ENCODE measurements around the gene GRM7. TPM values are rescaled to one million over a fixed set of nuclear protein-coding genes. Genes with fewer than 3 reads are reported as not detected.

Gene GRM7
- total RNA-seq, 1 donor from 2014 or later: not detected

DNA sequence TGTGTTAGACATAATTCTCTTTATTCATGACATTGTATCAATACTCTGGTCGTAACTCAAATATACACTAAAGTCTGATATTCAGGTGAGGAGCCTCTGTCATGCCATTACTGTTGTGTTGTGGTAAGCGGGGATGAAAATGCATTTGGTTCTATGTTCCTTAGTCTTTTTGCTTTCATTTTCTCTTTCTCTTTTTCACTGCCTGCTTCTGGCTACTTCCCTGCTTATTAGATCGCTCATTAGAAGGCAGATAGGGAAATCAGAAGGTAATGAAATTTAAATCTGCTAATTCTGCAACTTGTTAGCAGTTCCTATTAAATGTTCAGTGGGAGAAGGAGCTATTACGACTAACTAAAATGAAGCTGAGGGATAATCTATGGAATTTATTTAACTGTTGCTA, 345.0 kb downstream of the GRM7 start:
- intact Hi-C loops (cut with micrococcal nuclease): no loop called here
- no peak for ATAC-seq
- DNase-seq: no peak

DNA sequence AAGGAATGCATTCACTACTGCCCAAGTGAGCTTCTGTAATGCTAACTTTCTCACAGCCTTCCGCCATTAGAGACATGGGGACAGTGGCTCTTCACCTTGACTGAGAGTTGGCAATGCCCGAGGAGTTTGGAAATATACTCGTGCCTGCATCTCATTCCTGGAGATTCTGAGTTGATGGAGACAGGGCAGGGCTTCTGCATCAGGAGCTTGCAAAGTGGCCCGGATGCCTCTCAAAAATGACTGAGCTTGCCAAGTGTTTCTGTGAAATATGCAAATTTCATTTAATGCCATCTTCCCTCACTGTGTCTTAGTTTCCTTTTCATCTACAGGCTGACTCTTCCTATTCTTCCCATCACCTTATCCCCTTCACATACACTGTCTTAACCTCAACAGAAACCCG, 346.2 kb downstream of the GRM7 start:
- ATAC-seq (no peak), DNase-seq (no peak)
- intact Hi-C loops (cut with micrococcal nuclease): no loop called here

DNA sequence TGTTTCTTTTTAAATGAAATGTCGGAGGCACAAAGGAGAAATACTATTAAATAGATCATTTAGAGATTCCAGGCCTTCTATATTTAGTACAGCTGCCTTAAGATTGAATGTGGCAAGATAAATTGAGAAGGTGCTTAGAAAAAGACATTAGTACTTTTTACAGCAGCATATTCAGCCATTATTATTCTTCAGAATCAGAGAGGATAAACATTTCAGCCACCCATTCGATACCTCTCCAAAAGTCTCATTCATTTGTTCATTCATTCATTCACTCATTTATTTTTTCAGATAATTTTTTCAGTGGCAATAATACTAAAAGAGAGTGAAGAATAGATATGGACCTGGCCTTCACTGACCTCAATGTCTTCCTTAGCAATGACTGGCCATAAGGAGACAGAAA, 347.0 kb downstream of the GRM7 start:
- DNase-seq: no peak
- ATAC-seq: no peak
- intact Hi-C loops (cut with micrococcal nuclease): no loop called here

DNA sequence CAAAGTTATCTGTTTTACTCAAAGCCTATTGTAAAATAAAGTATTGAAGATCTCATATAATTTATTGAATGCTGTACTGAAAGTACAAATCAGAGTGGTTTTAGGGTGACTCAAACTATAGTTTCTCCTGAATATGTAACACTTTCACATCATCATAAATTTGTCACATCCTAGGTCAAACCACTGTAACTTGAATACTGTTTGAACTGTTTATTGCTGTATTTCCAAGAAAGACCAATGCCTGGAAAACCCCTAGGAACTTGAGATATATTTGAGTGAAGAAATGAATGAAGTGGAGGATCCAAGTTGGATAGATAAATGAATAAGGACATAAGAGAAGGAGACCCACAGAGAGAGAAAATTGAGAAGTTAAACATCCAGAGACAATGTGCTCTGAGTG, 348.2 kb downstream of the GRM7 start:
- no peak for ATAC-seq
- DNase-seq: no peak
- intact Hi-C loops (cut with micrococcal nuclease): no loop called here

DNA sequence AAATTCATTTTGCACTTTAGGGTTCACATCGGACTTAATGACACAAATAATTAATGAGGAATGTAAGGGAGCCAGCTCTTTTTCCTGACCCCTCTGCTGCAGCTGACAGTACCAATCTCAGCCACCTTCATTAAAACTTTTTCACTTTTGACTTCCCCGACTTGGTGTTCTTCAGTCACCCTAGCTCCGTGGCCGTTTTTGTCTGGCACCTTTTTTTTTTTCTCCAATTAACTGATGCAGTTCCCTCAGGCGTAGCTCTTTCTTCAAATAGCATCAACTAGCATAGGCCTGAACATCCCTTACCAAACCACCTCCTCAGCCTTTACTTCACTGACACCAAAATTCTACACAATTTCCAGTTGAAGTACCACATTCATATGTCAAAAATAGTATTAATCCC, 350.8 kb downstream of the GRM7 start:
- DNase-seq (no peak), ATAC-seq (no peak)
- intact Hi-C loops (cut with micrococcal nuclease): no loop called here

DNA sequence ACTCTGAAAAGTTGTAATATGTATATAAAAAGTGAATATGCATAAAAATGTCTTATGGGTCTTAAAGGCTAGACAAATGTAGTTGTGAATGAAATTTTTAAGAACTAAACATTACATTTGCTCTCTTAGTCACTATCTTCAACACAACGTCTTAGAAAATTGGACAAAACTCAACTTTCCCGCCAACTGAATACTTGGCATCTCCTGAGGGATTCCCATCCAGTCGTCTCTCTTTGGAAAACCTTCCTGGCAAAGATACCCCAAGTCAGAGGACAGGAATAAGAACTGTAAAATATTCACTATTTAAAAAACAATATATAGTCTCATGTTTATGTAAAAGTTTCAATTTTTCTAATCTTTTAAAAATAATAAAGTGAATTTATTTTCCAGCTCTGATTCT, 354.8 kb downstream of the GRM7 start:
- DNase-seq (no peak), ATAC-seq (no peak)
- intact Hi-C loops (cut with micrococcal nuclease): no loop called here

DNA sequence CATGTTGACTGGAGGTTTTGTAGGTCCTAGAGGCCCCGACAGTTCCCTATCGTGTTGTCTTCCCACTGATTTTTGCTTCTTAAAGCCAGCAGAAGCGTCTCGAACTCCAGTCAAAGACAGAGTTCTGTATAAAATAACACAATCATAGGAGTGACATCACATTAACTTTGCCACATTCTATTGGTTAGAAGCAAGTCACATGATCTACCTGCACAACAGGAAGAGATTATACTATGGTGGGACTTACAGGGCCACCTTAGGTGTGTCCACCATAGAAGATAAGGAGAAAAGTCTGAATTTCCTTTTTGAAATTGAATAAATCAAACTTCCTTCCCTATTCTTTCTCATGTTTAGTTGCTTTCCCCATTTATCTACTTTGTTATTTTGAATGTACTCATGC, 365.5 kb downstream of the GRM7 start:
- intact Hi-C loops (cut with micrococcal nuclease): no loop called here
- no peak for DNase-seq
- ATAC-seq: no peak

DNA sequence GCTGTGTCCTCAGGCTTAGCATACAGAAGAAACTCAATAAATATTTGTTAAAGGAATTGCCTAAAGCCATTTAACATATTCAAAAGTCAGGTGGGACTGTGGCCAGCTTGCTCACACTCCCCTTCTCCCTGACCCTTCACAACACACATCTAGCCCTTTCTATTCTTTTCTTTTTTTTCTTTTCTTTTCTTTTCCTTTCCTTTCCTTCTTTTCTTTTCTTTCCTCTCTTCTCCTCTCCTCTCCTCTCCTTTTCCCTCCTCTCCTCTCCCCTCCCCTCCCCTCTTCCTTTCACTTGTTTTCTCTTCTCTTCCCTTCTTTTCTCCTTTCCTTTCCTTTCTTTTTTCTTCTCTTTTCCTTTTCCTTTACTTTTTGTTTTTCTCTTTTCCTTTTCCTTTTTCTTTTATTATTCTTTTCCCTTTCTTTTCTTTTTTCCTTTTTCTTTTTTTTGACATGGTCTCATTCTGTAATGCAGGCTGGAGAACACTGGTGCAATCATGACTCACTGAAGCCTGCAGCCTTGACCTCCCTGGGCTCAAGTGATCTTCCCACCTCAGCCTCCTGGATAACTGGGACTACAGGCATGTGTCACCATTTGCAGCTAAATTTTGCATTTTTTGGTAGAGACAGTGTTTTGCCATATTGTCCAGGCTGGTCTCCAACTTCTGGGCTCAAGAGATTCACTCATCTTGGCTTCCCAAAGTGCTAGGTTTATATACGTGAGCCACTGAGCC, 377.8 kb downstream of the GRM7 start:
- no peak for DNase-seq
- ATAC-seq: no peak
- intact Hi-C loops (cut with micrococcal nuclease): no loop called here

DNA sequence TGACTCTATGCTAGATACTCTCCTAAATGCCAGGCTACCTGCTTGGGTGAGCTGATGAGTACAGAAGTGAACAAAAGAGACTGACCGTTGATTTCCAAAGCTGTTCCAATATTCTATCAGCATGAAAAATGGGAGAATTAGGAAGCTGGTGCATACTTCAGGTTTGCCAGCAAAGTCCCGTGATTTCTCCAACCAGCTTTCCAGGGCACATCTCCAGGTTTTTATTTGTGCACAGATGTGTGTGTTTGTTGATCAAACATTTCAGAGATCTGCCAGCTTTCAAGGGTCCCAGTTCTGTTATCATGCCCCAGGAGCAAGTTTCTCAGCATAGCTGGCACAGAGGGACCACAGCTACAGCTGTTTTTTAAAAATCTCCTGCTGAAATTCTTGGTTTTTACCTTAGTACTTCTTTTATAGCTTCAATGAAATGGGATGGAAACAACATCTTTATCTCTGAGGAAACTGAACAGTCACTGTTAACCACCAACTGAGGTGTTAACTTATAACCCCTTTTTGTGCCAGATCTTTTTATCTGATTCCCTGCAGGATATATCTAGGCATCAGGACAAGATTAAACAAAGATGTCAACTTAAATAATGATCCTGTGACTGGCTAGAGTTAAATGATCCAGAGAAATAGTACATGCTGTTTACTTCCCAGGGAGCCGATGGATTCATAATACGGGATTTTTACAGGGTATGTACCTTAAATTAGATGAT, 380.8 kb downstream of the GRM7 start:
- no peak for DNase-seq
- intact Hi-C loops (cut with micrococcal nuclease): no loop called here
- ATAC-seq: no peak

DNA sequence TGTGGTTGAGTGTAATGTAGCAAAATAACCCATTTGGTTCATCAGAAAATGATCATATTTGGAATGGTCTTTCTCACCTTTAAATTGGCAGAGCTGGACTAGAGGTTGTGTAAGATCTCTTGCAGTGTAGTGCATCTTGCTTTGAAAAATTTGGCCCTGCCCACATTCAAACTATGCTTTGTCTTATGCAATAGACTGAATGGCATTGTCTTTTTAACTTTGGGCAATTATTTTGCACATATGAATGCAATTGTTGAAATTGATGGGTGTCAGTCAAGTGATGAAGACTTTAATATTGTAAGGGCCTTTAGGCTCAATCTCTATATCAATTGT, 381.4 kb downstream of the GRM7 start:
- intact Hi-C loops (cut with micrococcal nuclease): no loop called here
- no peak for ATAC-seq

DNA sequence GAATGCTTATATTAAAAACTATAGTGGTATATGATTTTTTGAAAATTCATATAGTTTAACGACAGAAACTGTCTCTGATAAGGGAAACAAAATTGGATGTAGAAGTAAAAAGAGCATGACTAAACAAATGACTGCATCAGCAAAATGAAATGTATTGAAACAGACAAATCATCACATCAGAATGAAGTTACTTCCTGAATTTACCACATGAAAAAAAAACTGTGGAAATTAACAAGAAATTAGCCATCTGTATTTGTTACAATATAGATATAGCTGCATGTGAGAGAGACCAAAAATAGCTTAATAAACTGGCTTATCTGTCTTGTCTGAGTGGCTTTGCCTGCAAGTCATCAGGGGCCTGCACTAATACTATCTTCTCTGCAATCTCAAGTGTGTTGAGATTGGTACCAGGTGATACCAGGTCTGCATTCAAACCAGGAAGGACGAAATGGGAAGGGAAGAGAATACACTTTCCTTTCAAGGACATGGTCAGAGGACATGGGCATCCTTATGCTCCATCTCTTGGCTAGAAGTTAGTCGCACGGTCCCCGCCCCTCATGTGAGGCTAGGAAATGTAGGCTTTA, 388.7 kb downstream of the GRM7 start:
- ATAC-seq: no peak
- intact Hi-C loops (cut with micrococcal nuclease): no loop called here
- DNase-seq: no peak

More for the DNA sequence above, 381.4 kb downstream of the GRM7 start:
- no peak for DNase-seq

DNA sequence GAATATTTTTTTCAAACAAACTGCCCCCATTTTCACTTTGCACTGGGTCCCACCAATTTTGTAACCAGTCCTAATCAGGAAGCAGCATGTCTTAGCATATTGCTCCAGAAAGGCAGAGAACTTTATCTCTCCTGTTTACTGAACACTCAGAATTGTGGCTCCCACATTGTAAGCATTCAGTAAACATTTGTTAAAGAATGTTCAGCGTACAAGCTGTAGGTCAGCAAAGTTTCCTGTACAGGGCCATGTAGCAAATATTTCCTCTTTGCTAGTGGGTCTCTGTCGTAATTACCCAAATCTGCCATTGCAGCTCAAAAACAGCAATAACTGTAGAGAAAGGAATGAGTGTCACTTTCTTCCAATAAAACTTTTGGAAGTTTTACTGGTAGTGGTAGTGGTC, 393.3 kb downstream of the GRM7 start:
- intact Hi-C loops (cut with micrococcal nuclease): no loop called here
- no peak for DNase-seq
- no peak for ATAC-seq

DNA sequence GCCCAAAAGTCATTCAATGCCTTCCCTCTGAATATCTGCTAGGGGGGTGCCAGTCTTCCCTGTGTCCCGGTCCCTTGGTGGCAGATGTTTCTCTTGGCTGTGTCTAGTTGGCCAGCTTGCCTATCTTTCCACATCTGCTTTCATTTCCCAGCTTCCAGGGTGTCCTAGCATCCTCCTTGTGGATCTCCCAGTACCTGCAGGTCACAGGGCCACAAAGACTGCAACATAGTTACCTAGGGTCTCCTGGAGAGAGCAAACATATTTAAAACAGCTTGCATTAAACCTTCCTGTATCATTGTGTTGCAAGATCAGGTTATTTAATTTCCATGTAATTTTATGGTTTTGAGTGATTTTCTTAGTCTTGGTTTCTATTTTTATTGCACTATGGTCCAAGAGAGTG, 400.1 kb downstream of the GRM7 start:
- ATAC-seq (no peak), DNase-seq (no peak)
- intact Hi-C loops (cut with micrococcal nuclease): no loop called here

DNA sequence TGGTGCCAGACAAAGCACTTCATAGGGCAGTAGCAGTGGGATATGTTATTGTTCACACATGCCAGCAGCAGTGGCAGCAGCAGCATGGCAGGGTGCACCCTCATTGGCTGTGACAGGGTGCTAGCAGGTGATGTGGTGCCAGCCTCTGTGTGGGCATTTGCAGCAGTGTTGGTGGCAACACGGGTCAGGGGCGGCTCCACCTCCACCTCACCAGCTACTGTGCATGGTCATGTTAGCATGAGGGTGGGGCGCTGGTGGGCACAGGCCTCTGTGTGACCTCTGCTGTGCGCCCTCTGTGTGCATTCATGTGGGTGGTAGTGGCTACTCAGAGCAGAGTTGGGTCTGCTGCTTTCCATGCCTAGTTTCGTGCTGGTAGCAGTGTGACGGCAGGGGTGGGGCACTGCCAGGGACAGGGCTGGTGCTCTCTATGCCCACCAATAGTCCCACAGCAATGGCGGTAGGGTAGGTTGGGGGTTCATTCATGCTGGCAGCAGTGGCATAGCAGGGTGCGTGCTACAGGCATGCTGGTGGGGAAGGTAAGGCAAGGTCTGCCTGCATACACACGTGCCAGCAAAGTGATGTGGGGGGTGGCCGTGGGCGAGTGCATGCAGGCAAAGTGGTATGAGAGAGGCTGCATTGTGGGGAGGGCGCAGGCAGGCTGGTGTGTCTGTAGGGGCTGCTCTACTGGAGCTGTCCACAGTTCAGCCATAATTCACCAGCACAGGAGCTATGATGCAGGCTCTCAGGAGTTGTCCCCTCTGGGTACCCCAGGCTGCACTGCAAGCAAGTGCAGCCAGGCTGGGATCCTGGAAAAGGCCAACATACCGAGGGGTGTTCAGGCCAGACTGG, 402.7 kb downstream of the GRM7 start:
- ATAC-seq (peak; percentile 17), DNase-seq (no peak)
- intact Hi-C loops (cut with micrococcal nuclease): no loop called here

DNA sequence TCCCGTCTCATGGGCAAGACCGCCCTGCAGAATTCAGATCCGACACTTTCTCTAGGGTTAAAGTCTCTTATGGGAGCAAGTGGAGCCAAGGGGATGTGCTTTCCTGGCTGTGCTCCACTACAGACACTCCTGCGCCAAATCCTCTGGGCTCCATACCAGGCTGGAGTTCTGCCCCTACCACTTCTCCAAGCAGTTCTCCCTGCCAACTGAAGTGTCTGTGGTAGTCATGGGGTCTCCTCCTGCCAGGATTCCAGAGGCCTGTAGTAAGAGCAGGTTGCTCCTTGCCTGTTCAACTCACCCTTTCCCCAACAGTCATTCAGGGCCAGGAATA, 403.2 kb downstream of the GRM7 start:
- ATAC-seq: peak; percentile 74
- no peak for DNase-seq
- intact Hi-C loops (cut with micrococcal nuclease): no loop called here

DNA sequence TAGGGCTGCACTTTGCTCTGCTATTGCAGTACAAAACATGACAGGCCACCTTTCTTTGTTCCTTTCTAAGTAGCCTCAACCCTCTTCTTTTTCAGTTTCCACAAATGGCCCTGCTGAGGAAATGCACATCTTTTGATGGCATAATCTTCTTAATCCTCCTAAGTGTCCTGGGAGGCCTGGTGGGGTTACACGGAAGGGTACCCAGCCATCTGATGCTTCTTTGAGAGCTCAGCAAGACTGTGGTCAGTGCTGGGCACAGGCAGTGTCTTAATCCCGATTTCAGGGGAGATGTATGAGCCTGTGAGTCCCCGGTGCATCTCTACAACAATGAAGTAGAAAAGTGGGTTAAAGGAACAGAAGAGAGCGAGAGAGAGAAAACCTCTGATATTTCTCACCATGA, 404.8 kb downstream of the GRM7 start:
- no peak for ATAC-seq
- DNase-seq: no peak
- intact Hi-C loops (cut with micrococcal nuclease): no loop called here

DNA sequence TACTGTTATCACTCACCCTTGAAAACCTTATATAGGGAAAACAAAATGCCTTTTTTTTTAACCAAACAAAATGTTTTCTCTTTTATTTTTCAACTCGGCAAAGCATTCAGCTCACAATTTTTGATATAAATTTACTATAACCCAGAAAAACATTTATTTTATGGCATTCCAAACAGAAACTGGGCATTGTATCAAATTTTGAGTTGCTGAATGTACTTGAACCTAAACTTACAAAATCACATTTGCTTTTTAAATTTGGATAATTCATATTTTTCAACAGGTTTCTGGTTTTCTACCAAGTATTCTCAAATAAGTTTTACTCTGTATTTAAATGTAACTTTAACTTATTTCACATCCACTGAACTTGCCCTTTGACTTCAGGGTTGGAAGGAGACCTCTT, 405.6 kb downstream of the GRM7 start:
- ATAC-seq (no peak), DNase-seq (no peak)
- intact Hi-C loops (cut with micrococcal nuclease): no loop called here

DNA sequence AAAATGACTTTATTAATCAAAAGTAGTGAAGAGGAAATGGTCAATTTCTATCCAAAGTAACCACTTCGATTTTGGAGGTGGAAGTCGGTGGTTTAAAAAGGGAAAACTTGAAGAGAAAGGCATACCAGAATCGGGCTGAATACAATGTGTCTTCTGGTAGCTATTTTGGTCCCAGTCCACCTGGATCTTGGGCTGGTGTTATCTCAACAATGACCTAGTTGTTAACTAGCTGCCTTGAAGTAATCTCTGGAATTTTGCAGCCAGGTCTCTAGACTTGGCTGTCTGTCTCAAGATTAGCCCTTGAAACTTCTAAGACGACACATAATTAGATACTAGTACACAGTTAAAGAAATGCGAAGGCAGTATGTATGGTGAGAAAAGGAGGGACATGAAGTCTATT, 409.8 kb downstream of the GRM7 start:
- DNase-seq (no peak), ATAC-seq (no peak)
- intact Hi-C loops (cut with micrococcal nuclease): no loop called here

DNA sequence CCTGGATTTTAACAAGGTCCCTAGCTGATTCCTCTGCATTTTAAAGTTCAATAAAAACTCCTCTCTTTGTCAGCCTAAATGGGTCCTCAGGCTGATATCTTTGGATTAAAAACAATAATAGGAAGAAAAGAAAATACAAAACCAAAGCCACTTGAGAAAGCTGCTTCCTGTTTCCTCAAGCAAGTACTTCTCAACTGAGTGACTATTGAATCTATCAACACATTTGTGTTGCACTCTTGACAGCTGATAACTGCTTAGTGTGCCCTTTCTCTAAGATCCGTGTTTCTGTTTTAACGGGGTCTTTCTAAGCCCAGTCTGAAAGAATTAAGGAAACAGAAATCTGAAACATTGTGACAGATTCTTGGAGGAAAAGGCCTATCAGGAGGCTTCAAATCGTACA, 410.7 kb downstream of the GRM7 start:
- no peak for ATAC-seq
- intact Hi-C loops (cut with micrococcal nuclease): no loop called here
- DNase-seq: no peak

DNA sequence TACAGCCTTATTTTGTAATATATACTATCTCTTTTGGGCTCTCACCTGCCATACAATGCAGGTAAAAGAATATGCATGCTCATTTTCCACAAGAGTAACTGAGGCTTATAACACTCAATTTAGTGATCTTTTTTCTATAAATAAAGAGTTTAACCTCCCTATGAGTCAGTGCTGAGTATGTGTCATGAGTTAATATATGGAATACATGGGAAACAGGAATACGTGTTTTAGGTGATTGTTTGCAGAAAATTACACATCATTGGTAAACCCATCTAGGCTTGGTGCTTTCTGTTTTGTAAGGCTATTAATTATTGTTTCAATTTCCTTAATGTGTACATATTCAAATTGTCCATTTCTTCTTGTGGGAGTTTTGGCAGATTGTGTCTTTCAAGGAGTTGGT, 411.3 kb downstream of the GRM7 start:
- intact Hi-C loops (cut with micrococcal nuclease): no loop called here
- ATAC-seq: no peak

More for the DNA sequence above, 411.3 kb downstream of the GRM7 start:
- no peak for DNase-seq

All from left ventricle myocardium superior (tissue), 1 donor.